ENCODE measurements around the gene IWS1.
"Not testable (repeated sequence)": the region's sequence is repeated elsewhere in the genome, so short reads cannot be mapped to it uniquely, and the experiment has no call there.

Gene IWS1

DNA sequence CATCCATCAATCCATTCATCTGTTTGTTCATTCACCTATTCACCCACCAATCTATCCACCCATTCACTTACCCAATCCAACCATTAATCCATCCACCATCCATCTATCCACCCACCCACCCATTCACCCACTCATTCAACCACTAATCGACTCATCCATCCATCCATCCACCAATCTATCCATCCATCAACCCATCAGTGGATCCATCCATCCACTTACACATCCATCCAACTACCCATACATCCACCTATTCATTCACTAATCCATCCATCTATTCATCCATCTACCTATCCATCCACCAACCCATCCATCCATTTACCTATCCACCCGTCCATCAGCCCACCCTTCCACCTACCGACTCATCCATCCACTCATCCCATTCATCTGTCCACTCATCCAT, 20.5 kb upstream of the IWS1 start:
- TF ChIP-seq, protein P1, sequence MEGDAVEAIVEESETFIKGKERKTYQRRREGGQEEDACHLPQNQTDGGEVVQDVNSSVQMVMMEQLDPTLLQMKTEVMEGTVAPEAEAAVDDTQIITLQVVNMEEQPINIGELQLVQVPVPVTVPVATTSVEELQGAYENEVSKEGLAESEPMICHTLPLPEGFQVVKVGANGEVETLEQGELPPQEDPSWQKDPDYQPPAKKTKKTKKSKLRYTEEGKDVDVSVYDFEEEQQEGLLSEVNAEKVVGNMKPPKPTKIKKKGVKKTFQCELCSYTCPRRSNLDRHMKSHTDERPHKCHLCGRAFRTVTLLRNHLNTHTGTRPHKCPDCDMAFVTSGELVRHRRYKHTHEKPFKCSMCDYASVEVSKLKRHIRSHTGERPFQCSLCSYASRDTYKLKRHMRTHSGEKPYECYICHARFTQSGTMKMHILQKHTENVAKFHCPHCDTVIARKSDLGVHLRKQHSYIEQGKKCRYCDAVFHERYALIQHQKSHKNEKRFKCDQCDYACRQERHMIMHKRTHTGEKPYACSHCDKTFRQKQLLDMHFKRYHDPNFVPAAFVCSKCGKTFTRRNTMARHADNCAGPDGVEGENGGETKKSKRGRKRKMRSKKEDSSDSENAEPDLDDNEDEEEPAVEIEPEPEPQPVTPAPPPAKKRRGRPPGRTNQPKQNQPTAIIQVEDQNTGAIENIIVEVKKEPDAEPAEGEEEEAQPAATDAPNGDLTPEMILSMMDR (conservative IDR thresholded peaks at IDR 0.05; ENCODE audit: low read length): no peak
- no peak overlapping the region for H3K4me3 ChIP-seq (ENCODE audit: low read length)
- no peak for DNase-seq (ENCODE audit: low read depth)

DNA sequence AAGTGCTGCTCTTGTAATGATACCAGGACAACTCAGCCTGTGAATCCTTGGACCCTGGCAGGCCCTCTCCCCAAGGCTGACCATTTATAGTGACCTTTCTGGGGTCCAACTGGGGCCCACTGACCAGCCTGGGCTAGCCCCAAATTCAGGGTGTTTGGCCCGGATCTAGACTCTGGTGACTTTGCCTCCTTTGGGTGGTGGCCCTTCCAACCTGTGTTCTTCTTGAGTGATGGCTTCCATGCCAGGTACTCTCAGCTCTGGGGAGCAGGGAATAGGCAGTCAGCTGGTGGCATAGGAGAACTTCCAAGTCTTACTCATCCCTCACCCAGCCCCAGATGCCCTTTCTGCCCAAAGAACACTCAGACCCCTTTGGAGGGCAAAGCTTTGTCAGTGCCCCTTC, 19.5 kb upstream of the IWS1 start:
- TF ChIP-seq, protein P1 (conservative IDR thresholded peaks at IDR 0.05; ENCODE audit: low read length): no peak
- DNase-seq (ENCODE audit: low read depth): no peak
- no peak overlapping the region for H3K4me3 ChIP-seq (ENCODE audit: low read length)

DNA sequence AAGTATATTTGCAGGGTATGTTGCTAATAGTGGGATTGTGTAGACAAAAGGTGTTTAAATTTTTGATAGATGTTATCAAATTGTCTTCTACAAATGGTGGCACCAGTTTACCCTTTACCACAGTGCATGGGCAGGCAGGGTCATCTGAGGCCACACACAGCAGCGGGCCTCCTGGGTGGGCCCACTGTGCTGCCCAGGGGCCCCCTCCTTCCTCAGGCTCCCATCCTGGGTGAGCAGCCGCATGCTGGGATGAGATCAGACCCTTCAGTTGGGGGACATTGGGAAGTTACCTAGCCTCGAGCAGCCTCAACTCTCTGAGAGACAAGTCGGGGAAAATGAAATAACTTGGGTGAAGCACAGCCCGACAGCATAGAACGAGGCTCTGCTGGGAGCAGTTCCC, 18.9 kb upstream of the IWS1 start:
- DNase-seq (ENCODE audit: low read depth): no peak
- no peak overlapping the region for H3K4me3 ChIP-seq (ENCODE audit: low read length)
- TF ChIP-seq, protein P1 (conservative IDR thresholded peaks at IDR 0.05; ENCODE audit: low read length): no peak

DNA sequence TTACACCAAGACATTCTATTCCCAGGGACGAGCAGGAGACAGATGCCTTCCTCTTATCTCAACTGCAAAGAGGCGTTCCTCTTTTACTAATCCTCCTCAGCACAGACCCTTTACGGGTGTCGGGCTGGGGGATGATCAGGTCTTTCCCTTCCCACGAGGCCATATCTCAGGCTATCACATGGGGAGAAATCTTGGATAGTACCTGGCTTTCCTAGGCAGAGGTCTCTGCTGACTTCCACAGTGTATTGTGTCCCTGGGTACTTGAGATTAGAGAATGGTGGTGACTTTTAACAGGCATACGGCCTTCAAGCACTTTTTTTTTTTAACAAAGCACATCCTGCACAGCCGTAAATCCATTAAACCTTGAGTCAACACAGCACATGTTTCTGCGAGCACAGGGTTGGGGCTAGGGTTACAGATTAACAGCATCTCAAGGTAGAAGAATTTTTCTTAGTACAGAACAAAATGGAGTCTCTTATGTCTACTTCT, 16.8 kb upstream of the IWS1 start:
- not testable (repeated sequence) for H3K4me3 ChIP-seq (ENCODE audit: low read length); DNase-seq (ENCODE audit: low read depth)

DNA sequence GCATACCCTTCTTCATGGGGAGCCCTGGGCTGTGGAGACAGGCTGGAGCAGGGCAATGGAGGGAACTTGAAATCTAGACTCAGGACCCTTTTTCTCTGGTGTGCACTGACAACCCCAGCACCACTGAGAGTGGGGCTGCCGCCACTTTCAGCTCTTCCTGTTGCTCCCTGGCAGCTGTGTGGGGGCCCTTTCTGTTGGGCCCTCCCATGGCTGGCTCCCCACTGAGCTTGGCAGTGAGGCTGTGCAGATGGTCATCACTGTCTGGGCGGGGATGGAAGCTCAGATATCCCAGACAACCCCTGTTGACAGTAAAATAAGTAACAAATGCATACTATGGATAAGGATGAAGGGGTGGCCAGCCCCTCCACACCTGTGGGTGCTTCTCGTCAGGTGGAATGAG, 15.9 kb upstream of the IWS1 start:
- H3K4me3 ChIP-seq (ENCODE audit: low read length): no peak overlapping the region
- no peak for DNase-seq (ENCODE audit: low read depth)
- TF ChIP-seq, protein P1 (conservative IDR thresholded peaks at IDR 0.05; ENCODE audit: low read length): no peak

DNA sequence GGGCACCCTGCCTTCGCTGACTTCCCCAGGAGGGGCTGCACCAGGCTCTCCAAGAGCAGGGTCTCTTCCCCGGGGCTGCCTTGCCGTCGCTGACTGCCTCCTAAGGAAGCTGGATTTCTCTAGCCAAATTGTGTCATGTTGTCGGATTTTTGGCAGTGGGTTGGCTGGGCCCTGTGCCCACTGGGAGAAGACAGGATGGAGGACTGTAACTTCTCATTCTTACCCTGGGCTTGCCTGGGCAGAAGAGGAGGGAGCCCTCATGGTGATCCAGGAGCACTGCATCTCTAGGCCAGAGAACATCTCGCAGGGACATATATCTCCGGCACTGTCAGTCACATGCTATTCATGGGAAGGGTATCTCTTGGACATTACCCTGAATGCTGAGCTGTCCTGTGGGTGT, 15.5 kb upstream of the IWS1 start:
- TF ChIP-seq, protein P1 (conservative IDR thresholded peaks at IDR 0.05; ENCODE audit: low read length): no peak
- peak; percentile 35 for DNase-seq (ENCODE audit: low read depth)
- H3K4me3 ChIP-seq (ENCODE audit: low read length): no peak overlapping the region

DNA sequence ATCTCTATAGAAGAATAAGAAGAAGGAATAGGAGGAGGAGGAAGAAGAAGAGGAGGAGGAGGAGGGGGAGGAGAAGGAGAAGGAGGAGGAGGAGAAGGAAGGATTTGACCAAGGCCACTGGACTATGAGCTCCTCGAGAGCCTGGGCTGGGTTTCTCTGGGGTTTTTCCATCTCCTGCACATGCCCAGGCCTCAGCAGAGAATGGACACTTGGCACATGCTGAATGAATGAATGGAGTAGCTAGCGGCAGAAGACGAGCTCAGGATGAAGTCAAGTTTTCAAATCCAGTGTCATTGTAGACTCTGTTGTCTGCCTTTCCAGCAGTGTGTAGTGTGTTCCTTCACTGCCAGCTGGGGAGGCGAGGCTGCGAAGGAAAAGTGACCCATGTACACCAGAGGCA, 11.4 kb upstream of the IWS1 start:
- DNase-seq (ENCODE audit: low read depth): no peak
- no peak overlapping the region for H3K4me3 ChIP-seq (ENCODE audit: low read length)
- TF ChIP-seq, protein P1 (conservative IDR thresholded peaks at IDR 0.05; ENCODE audit: low read length): no peak

Data from AG10803 (cell line).